HG03575 (cell line): ENCODE measurements around the gene IL7R.
"Not testable (repeated sequence)": the region's sequence is repeated elsewhere in the genome, so short reads cannot be mapped to it uniquely, and the experiment has no call there.

ENCODE experiments used
- ATAC-seq: cut with Tn5 transposase; IDR thresholded peaks from one replicate; pipeline ENCODE4 v1.9.1; 2021; ENCODE audit not compliant: unreplicated experiment, insufficient number of reproducible peaks, low FRiP score; ENCODE audit errors: extremely low read depth

Gene IL7R

DNA sequence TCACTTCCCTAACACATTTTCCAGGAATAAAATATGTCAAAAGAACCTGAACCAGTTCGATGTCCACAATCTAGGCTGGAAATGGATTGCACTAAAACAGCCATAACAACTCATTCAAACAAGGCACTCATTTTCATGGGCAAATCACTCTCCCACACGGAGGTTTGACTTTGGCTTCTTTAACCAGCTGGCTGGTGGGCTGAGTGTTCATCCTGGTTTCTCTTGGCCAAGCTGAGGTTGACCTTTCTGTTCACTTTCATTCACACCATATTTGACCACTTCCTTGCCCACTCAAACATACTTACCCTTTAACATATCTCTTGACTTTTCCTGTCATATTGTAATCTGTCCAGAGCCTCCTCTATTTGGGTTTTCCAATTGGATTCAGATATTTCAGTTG is 5.4 kb downstream of the IL7R start:
- ATAC-seq = no peak

DNA sequence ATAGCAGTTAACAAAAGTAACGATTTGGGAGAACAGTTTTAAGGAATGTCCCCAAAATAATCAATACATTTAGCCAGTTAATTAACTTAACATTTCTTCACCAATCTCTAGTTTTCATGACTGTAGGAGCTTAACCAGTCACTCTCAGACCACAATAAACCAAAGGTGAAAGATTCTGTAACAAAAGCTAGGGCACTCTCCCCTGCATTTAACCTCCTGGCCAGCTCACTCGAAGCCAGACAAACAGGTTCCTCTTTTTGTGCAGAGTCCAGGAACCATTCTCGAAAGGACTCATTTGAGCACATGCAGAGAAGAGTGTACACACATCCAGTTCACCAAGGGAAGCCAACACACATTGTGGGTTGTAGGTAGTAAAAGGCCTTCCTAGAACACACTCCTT is 6.5 kb downstream of the IL7R start:
- no peak for ATAC-seq

DNA sequence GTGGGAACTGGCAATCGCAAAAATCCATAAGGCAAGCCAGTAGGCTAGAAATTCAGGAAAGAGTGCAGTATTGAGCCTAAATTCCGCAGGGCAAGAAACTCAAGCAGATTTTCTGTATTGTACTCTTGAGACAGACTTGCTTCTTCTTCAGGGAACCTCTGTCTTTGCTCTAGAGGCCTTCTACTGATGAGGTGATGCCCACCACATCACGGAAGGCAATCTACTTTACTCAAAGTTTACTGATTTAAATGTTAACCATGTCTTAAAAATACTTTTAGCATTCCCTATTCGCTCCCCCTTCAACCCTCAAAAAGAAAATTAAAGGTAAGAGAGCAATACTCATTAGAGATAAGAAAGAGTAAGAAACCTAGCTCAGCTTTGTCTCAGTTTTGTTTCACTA is 11.3 kb downstream of the IL7R start:
- ATAC-seq = no peak

DNA sequence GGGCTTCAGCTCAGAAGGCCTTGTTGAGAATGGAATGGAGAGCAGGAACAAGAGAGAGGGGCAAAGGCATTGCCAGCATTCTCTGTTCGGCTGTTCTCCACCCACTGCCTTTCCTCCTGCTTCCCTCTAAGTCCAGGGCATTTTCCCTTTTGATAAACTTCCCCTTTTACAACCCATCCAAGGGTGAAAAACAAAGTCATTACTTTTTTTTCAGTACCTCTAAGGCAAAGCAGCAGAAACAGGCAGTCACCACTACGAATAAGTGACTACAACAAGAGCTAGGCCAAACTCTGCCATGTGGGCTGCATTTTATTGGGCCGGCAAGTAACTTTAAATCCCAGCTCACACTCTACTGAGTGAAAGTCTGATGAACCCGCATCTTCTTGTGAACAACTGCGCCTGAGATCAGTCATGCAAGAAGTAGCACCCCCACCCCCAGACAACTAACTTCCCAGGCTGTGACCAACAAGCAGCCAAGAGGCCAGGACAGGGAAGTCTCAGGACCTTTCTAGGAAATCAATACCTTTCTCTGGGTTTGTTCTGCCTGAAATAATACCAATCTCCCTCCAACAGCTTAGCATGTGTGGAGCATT is 13.1 kb downstream of the IL7R start:
- ATAC-seq = no peak

DNA sequence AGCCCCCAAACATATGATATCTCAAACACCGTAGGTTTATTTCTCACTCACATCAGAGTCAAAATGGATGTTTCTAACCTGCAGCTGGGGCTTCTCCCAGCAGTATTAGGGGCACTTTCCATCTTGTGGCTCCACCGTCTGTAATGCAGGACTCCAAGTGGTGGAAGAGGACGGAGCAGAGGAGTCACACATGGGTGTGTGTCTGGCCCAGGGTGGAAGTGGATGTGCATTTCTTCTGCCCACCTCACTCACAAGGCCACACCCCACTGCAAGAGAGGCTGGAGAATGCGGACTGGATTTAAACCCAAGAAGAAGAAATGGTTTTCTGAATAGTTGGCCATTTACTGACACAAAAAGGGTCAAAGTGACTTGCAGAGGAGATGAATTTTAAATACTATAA is 13.9 kb downstream of the IL7R start:
- ATAC-seq = no peak

DNA sequence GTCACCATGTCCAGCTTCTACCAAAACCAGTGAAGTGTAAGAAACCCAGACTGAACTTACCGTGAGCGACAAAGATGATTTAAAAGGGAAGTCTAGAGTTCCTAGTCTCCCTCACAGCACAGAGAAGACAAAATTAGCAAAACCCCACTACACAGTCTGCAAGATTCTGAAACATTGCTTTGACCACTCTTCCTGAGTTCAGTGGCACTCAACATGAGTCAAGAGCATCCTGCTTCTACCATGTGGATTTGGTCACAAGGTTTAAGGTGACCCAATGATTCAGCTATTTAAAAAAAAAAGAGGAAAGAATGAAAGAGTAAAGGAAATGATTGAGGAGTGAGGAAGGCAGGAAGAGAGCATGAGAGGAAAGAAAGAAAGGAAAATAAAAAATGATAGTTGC is 19.8 kb downstream of the IL7R start:
- ATAC-seq = no peak

DNA sequence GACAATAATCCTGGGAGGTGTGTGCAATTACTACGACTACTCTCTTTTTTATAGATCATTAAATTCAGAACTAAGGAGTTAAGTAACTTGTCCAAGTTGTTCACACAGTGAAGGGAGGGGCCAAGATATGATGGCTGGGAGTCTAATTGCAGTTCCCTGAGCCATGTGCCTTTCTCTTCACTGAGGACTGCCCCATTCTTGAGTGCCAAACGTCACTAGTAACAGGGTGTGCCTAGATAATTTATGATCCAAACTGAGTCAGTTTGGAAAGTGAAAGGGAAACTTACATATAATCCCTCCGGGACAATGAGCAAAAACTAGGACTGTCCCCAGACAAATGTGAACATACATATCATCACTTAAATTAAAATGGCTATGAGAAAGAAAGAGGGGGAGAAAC is 20.2 kb downstream of the IL7R start:
- no peak for ATAC-seq

DNA sequence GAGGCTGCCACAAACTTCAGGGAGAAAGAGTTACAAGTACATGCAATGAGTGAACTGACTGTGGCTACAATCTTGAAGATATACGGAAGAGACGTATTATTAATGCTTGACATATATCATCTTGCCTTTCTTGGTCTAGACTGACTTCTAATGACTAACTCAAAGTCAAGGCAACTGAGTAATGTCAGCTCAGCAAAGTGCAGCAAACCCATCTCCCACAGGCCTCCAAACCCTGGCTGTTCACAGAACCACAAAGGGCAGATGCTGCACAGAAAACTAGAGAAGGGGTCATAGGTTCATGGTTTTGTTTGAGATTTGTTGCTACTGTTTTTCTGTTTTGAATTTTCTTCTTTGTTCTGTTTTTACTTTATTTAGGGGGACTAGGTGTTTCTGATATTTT is 21.0 kb downstream of the IL7R start:
- no peak for ATAC-seq

DNA sequence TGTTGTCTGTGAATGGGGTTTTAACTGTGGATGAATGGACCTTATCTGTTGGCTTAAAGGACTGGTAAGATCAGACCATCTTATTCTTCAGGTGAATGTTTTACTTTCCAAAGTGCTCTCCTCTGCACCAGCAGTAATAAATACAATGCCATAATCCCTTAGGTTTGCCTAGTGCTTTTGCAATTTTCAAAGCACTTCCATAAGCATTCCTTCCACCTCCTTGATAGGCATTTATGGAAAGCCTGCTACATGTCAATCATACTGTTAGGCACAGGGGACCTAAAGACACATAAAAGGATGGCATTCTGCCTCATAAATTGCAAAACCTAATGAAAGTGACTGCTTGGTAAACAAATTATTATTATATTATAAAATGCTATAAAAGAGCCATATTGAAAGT is 21.4 kb downstream of the IL7R start:
- no peak for ATAC-seq

DNA sequence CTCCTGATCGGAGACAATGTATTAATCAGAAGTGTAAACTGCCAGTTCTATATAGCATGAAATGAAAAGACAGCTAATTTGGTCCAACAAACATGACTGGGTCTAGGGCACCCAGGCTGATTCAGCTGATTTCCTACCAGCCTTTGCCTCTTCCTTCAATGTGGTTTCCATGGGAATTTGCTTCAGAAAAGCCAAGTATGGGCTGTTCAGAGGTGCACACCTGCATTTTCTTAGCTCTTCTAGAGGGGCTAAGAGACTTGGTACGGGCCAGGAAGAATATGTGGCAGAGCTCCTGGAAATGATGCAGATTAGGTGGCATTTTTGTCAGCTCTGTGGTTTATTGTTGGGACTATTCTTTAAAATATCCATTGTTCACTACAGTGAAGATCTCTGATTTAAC is 22.4 kb downstream of the IL7R start:
- no peak for ATAC-seq

DNA sequence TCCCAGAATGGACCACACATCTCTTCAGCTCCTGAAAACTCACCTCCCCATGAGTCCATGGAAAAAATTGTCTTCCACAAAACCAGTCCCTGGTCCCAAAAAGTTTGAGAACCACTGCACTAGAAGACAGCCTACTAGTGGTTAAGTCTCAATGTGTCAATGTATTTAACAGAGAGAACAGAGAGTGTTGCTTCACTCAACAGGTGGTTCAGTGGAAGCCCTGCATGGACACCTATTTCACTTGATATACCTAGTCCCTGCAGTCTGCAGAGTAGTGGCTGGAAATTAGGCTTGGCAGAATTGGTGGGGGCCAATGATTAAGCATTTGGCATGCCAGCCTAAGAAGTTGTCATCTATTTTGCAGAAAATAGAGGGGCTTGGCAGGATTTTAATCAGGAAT is 23.0 kb downstream of the IL7R start:
- ATAC-seq = no peak

DNA sequence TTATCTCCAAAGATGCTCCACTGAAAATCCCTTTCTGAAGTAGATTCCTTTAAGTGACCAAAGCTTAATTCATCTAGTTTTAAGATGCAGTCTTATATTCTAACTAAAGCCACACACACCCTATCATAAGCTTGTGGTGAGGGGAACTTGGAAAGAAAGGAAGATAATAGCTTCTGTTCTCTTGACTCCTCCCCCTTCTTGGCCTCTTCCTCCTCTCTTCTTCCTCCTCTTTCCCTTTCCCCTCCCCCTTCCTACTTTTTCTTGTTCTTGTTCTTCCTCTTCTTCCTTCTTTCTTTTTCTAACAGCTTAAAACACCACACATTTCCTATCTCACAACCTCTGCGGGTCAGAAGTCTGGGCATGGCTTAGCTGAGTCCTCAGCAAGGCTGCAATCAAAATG is 23.5 kb downstream of the IL7R start:
- ATAC-seq = no peak

DNA sequence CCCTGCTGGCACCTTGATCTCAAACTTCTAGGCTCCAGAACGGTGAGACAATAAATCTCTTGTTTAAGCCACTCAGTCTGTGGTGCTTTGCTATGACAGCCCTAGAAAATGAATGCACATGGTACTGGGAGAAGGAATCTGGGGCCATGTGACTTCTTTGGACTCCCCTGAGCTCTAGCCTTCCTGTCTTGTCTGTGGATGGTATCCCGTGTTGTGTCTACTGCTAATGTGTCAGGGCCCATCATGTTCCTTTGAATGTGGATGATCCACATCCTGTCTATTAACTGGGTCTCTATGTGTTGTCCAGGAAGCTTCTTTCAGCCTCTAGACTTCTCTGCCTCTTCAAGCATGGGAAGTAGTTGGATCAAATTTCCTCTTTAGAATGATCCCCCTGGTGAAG is 25.1 kb downstream of the IL7R start:
- ATAC-seq = no peak

DNA sequence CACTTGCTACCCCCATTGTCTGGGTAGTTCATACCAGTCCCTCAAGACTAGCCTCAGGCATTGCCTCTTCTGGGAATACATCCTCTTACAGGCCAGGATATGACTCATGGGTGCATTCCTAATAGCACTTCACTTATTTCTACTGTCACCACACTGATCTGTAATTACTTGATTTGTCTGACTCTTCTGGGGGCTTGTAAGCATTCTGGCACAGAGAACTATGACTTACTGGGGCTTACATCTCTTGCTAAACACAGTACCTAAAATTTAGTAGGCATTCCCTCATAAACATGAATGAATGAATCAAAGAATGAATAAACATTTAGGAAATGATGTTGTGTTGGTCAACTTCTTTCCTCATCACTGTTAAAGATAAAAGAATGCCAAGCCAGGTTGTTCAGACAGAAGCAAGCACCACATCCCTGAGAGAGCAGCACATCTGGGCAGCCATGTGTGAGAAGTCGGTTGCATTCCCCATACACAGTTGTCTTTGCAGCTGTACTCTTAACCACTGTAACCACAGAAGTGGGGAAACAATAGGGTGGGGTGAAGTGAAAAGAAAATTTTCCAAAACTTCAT is 27.6 kb downstream of the IL7R start:
- ATAC-seq = peak; percentile 61

DNA sequence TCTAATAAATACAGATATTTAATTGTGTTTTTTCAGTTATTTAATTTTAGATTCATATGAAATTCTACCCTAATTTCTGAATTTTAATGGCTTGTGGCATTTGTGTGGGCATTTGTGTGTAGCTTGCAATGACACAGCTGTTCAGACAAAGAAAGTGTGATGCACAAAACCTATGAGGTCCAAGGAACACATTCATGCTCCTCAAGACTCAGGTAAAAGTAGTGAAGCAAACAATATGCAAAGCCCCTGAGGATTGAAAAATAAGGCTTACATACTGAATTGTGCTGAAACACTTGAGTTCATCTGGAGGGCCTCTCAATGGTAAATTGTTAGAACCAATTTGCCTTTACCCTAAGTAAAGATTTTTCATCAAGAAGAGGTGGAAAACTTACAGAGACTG is 28.1 kb downstream of the IL7R start:
- no peak for ATAC-seq

DNA sequence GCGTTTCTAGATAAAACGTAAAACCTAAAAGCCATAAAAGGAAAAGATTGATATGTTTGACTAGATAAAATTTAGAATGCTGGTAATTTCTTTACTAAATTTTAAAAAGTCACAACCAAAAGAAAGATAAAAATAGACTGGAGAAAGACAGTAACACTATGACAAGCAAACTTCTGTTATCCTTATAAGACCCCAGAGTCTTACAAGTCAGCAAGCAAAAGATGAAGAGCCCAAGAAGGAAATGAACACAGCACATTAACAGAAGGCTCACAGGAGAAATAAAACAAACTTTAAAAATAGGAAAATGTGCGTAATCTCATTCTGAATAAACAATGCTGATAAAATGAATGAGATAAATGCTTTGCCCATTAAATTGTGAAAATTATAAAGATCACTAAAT is 29.7 kb downstream of the IL7R start:
- no peak for ATAC-seq

DNA sequence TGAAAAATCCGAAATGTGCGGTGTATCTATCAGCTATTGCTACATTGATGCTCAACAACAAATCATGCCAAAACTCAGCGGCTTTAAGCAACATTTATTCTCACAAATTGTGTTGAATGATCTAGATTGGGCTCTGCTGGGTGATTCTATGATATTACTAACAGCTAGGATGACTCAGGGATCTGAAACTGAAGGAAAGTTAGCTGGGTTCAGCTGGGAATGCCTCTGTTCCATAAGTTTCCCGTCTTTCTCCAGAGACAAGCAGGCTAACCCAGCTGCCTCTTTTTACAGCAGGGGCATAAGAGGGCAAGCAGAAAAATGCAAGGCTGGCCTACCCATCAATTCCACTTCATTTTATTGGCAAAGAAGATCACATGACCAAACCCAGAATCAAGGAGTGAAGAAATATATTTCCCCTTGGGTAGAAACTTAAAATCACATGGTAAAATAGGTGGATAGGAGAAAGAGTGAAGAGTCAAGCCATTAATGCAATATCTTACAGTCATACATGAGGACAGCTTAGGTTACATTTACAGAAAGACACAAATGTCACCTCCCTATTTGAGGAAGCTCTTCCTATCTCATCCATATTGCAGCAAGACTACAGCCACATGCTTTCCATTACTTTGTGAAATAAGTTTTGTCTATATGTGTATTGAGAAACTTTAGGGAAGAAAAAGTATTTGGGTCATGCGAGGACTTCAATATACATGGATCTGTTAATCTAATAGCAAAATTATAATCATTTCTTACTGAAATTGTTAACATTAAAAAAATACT is 30.8 kb downstream of the IL7R start:
- ATAC-seq = no peak

DNA sequence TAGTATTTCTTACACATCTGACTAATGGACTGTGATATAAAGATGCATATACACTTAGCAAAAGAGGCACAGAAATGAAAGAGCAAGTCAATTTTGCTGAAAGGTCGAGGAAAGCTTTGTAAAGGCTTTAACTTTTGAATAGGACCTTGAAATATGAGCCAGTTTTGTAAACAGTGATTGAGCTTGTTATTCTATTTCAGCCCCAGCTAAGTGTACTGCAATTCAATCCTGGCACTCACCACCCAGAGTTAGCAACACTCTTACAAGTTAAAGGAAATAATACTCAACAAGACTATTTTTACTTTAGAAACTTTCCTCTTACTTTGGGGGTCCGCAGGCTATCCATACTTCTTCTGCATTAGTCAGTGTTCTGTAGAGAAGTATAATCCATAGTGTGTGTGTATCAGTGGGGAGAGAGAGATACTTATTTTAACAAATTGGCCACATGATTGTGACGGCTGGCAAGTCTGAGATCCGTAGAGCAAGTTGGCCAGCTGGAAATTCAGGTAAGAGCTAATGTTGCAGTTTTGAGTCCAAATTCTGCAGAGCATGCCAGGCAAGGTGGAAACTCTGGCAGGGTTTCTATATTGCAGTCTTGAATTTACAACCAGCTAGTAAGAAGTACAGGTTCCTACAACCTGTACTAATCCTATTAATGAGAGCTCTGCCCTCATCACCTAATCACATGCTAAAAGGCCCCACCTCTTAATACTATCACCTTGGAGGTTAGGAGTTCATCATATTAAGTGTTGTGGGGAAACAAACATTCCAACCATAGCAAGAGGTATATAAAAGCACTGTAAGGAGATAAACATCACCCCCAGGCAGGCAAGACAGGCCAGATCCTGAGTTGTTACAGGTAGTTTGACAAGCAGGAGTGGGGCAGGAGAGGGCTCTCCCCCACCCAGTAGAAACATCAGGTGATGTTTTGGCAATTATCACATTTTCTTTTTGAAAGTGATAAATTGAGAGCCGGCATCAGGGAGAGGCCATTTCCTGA is 33.6 kb downstream of the IL7R start:
- no peak for ATAC-seq

DNA sequence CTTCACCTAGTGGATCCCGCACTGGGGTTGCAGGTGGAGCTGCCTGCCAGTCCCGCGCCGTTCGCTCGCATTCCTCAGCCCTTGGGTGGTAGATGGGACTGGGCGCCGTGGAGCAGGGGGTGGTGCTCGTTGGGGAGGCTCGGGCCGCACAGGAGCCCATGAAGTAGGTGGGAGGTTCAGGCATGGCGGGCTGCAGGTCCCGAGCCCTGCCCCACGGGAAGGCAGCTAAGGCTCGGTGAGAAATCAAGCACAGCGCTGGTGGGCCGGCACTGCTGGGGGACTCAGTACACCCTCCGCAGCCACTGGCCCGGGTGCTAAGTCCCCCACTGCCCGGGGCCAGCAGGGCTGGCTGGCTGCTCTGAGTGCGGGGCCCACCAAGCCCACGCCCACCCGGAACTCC is 36.1 kb downstream of the IL7R start:
- not testable (repeated sequence) for ATAC-seq

DNA sequence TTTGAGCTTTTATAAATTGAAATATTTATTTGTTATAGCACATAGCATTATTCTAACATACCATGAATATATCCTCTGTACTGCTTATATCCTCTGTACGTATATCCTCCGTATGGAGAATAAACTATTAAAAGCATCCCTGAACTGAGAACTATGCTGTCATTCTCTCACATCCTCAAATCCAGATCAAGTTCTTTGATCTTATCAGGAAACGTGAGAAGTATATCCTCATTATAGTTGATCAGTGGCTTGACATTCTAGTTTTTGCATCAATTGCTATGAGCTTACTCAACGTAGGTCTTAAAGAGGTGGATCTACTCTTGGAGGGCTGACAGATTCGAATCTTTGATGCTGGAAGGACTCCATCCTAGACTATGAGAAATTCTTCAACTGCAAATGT is 37.4 kb downstream of the IL7R start:
- ATAC-seq = no peak
